Activated CD4-positive, alpha-beta T cell treated with anti-CD3 and anti-CD28 coated beads for 36 hours (primary cell): ENCODE data around the gene PLEKHG5. TPM values are rescaled to one million over a fixed set of nuclear protein-coding genes. Genes with fewer than 3 reads are reported as not detected.

ENCODE experiments used
- ATAC-seq: fragments of 200-7000 bp; cut with Tn5 transposase; one replicate; pipeline ENCODE4 v1.10.0; 2021; ENCODE audit warnings: mild to moderate bottlenecking, moderate library complexity
- CTCF ChIA-PET: fragments of 350-600 bp; sonication (Branson Sonifier 250); formaldehyde crosslinking; loops from one replicate; lab custom pipeline; 2021; ENCODE audit warnings: antibody characterized with exemption; lab: Charles Lee
- POLR2A ChIA-PET: fragments of 350-600 bp; sonication (Branson Sonifier 250); formaldehyde crosslinking; loops from one replicate; lab custom pipeline; 2021; ENCODE audit warnings: antibody characterized with exemption, inconsistent platforms; lab: Charles Lee
- DNase-seq: peaks from one replicate; pipeline ENCODE4 v3.0.0-alpha.2; 2020
- H3K27ac Mint-ChIP-seq: one replicate; pipeline ENCODE4 v1.8.0; 2021; ENCODE audit warnings: mixed read lengths
- H3K27me3 Mint-ChIP-seq: one replicate; pipeline ENCODE4 v1.8.0; 2021; ENCODE audit warnings: mixed read lengths
- H3K36me3 Mint-ChIP-seq: one replicate; pipeline ENCODE4 v1.8.0; 2021; ENCODE audit warnings: low read depth, mixed read lengths
- H3K4me1 Mint-ChIP-seq: one replicate; pipeline ENCODE4 v1.8.0; 2021; ENCODE audit warnings: mixed read lengths
- H3K4me3 Mint-ChIP-seq: one replicate; pipeline ENCODE4 v1.8.0; 2021; ENCODE audit warnings: mild to moderate bottlenecking, moderate library complexity, mixed read lengths
- H3K9me3 Mint-ChIP-seq: one replicate; pipeline ENCODE4 v1.8.0; 2021; ENCODE audit warnings: low read depth, mixed read lengths
- intact Hi-C, 2 experiments: fragments of 100-400 bp; cut with DNase I in 1 of 2; cut with micrococcal nuclease in 1 of 2; formaldehyde crosslinking; loops; one replicate each; pipeline versions ENCODE4 v1.14.2 to v1.15.1; 2022 to 2024; cut with DNase I, micrococcal nuclease
- total RNA-seq, 2 experiments: library from RNA; stranded (reverse); gene quantifications; one replicate each; pipeline ENCODE4 v1.2.3, GENCODE V29; 2021

PLEKHG5 gene, protein sequence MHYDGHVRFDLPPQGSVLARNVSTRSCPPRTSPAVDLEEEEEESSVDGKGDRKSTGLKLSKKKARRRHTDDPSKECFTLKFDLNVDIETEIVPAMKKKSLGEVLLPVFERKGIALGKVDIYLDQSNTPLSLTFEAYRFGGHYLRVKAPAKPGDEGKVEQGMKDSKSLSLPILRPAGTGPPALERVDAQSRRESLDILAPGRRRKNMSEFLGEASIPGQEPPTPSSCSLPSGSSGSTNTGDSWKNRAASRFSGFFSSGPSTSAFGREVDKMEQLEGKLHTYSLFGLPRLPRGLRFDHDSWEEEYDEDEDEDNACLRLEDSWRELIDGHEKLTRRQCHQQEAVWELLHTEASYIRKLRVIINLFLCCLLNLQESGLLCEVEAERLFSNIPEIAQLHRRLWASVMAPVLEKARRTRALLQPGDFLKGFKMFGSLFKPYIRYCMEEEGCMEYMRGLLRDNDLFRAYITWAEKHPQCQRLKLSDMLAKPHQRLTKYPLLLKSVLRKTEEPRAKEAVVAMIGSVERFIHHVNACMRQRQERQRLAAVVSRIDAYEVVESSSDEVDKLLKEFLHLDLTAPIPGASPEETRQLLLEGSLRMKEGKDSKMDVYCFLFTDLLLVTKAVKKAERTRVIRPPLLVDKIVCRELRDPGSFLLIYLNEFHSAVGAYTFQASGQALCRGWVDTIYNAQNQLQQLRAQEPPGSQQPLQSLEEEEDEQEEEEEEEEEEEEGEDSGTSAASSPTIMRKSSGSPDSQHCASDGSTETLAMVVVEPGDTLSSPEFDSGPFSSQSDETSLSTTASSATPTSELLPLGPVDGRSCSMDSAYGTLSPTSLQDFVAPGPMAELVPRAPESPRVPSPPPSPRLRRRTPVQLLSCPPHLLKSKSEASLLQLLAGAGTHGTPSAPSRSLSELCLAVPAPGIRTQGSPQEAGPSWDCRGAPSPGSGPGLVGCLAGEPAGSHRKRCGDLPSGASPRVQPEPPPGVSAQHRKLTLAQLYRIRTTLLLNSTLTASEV
- total RNA-seq, result 1 to 10 TPM in 1 of 2 experiments, under 1 TPM in 1; 0.76 to 1.1 TPM

DNA sequence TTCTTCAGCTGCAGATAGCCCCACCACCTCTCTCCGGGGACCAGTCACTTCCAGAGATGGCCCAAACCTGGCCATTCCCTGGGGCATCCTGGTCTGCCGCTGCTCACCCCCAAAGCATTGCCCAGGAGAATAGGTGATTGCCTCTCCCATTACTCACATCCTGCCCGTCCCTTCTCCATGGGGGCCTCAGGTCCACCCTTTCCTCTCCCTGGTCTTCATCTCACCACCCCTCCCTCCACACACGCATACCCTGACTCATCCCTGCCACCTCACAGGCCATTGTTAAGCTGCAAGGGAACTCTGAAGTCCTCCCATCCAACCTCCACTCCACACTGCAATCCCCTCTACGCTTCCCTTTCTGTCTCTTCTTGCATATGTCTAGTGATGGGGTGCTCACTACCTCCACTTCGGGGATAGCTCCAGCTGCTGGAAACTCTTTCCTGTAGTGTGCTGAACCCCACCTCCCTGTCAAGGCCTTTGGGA lies at the start of gene PLEKHG5:
PLEKHG5 (minus strand) TSS at position 188 of the 483 bp plus-strand sequence. CDS start 14,096 bp downstream, outside the sequence.
- Mint-ChIP-seq H3K27me3 (peaks cover 3% of the 10 kb centered on the region), H3K36me3 (no peaks in the 10 kb centered on the region), H3K27ac (peak within 1 kb of the TSS; percentile 35), H3K4me1 (peaks cover 12% of the 10 kb centered on the region), H3K9me3 (no peaks in the 10 kb centered on the region), H3K4me3 (peak within 1 kb of the TSS; percentile 74)
- POLR2A ChIA-PET, result no interaction called here
- ATAC-seq (no peak), DNase-seq (peak; percentile 41)
- intact Hi-C loops, result no loop called here
- CTCF ChIA-PET, result interaction anchor here (0.6 to 2.6 kb wide), 7 partner anchors 28 to 1336 kb away, joined by 3 to 10 read pairs (median 4); no protein-coding TSS in a partner anchor

DNA sequence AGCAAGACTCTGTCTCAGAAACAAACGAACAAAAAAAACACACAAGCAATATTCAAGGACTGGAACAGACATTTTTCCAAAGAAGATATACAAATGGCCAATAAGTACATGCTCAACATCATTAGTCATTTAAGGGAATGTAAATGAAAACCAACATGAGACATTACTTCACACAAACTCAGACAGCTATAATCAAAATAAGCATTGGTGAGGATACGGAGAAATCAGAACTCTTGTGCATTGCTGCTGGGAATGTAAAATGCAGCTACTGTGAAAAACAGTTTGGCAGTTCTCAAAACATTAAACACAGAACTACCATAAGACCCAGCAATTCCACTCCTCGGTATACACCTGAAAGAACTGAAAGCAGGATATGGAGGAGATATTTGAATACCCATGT lies 47.5 kb upstream of the PLEKHG5 start:
- H3K36me3 Mint-ChIP-seq, result peaks cover 27% of the 10 kb centered on the region
- CTCF ChIA-PET, result interaction anchor here (1.5 kb wide), 1 partner anchor 10 kb away, joined by 3 read pairs; no protein-coding TSS in a partner anchor
- H3K27ac Mint-ChIP-seq, result no peak overlapping the region
- no peaks in the 10 kb centered on the region for H3K27me3 Mint-ChIP-seq
- no peak for ATAC-seq
- no peaks in the 10 kb centered on the region for H3K4me1 Mint-ChIP-seq
- H3K4me3 Mint-ChIP-seq, result no peak overlapping the region
- POLR2A ChIA-PET, result no interaction called here
- H3K9me3 Mint-ChIP-seq, result no peaks in the 10 kb centered on the region
- no peak for DNase-seq
- intact Hi-C loops, result no loop called here

DNA sequence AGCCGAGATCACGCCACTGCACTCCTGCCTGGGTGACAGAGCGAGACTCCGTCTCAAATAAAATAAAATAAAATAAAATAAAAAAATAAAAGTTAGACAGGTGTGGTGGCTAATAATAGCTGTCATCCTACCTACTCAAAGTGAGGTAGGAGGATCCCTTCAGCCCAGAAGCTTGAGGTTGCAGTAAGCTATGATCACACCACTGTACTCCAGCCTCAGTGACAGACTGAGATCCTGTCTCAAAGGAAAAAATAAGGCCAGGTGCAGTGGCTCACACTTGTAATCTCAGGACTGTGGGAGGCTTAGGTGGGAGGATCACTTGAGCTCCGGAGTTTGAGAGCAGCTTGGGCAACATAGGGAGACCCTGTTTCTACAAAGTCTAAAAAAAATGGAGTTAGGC lies 44.8 kb upstream of the PLEKHG5 start:
- intact Hi-C loops, result no loop called here
- ChIA-PET CTCF (interaction anchor here (3.3 kb wide), 1 partner anchor 17 kb away, joined by 21 read pairs; the partner anchor contains the start of genes NOL9 and TAS1R1), POLR2A (interaction anchor here (0.6 kb wide), 1 partner anchor 104 kb away, joined by 4 read pairs; no protein-coding TSS in a partner anchor)
- DNase-seq (no peak), ATAC-seq (no peak)
- Mint-ChIP-seq H3K27ac (no peak overlapping the region), H3K9me3 (no peaks in the 10 kb centered on the region), H3K4me1 (no peaks in the 10 kb centered on the region), H3K36me3 (peaks cover 40% of the 10 kb centered on the region), H3K27me3 (no peaks in the 10 kb centered on the region), H3K4me3 (no peak overlapping the region)

DNA sequence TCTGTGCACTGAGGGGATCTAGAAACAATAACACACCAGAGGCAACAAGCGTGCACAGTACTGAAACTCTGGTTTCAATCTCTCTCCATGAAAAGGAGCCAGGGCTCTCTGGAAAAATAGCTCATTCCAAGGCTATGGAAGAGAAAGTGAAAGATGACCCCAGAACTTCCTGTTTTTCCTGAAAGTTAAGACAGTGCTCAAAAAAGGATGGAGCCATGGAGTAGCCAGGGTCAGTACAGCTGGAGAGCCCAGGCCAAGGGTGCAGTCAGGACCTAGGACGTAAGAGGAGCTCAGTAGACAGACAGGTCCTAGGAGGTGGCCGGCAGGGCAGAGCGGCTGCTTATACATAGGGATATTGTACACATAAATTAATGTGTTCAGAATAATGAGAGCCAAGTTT lies 43.7 kb upstream of the PLEKHG5 start:
- peaks cover 46% of the 10 kb centered on the region for H3K36me3 Mint-ChIP-seq
- DNase-seq (no peak), ATAC-seq (no peak)
- POLR2A ChIA-PET, result no interaction called here
- H3K27me3 Mint-ChIP-seq, result no peaks in the 10 kb centered on the region
- no peak overlapping the region for H3K27ac Mint-ChIP-seq
- H3K4me3 Mint-ChIP-seq, result no peak overlapping the region
- intact Hi-C loops, result no loop called here
- H3K4me1 Mint-ChIP-seq, result no peaks in the 10 kb centered on the region
- H3K9me3 Mint-ChIP-seq, result no peaks in the 10 kb centered on the region
- CTCF ChIA-PET, result interaction anchor here (3.3 kb wide), 1 partner anchor 18 kb away, joined by 21 read pairs; the partner anchor contains the start of genes NOL9 and TAS1R1

DNA sequence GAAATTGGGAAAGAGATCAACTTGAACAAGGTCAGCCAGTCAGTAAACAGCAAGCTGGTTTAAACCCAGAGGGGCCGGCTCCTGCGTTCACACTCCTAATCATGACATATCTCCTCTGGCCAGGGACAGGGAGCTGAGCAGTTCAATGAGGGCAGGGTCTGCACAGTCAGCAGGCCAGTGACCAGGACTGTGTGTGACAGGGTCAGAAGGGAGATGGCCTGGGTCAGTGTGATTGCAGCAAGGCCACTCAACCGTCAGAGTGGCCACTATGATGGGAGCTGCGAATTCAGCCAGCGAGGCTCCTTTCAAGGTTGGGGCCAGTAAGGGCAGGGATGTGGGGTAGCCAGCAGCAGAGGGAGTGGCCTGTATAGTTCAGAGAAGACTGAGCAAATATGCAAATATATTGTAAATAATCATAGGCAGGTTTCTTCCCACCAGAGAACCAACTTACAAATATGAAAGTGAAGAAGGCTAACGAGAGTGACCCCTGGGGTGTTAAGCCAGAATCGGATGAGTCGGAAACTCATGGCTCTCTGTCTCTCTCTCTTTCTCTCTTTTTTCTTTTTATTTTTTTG lies 42.9 kb upstream of the PLEKHG5 start:
- no peaks in the 10 kb centered on the region for H3K4me1 Mint-ChIP-seq

DNA sequence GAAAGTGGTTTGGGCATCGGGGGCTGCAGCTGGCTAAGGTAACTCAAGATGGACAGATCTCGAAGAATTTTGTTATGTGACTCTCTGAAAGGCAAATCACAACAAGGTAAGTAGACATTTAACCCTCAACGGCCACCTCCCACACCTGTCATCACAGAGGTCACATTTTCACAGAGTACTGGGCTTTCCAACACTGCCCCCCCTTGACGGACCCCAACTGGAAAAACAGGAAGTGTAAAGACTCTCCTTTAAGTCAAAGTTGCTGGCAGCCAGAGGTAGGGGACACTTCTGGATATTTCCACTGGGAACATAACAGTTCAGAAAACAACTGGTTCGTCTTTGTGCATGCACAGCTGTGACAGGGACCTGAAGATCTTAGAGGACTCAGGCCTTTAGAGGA lies 40.5 kb upstream of the PLEKHG5 start:
- Mint-ChIP-seq H3K27ac (no peak overlapping the region), H3K4me3 (no peak overlapping the region), H3K4me1 (no peaks in the 10 kb centered on the region), H3K9me3 (no peaks in the 10 kb centered on the region), H3K36me3 (peaks cover 41% of the 10 kb centered on the region), H3K27me3 (no peaks in the 10 kb centered on the region)
- ChIA-PET POLR2A (no interaction called here), CTCF (interaction anchor here (0.6 to 0.7 kb wide), 3 partner anchors 9 to 190 kb away, joined by 3 read pairs; no protein-coding TSS in a partner anchor)
- DNase-seq, result no peak
- intact Hi-C loops, result no loop called here
- no peak for ATAC-seq

More for the DNA sequence above, 42.9 kb upstream of the PLEKHG5 start:
- no peak overlapping the region for H3K4me3 Mint-ChIP-seq
- H3K36me3 Mint-ChIP-seq, result peaks cover 42% of the 10 kb centered on the region
- no peaks in the 10 kb centered on the region for H3K27me3 Mint-ChIP-seq
- H3K9me3 Mint-ChIP-seq, result no peaks in the 10 kb centered on the region
- intact Hi-C loops, result no loop called here
- POLR2A ChIA-PET, result no interaction called here
- H3K27ac Mint-ChIP-seq, result peak overlapping the region; percentile 19
- ATAC-seq (no peak), DNase-seq (no peak)
- CTCF ChIA-PET, result interaction anchor here (0.6 kb wide), 1 partner anchor 11 kb away, joined by 3 read pairs; no protein-coding TSS in a partner anchor

DNA sequence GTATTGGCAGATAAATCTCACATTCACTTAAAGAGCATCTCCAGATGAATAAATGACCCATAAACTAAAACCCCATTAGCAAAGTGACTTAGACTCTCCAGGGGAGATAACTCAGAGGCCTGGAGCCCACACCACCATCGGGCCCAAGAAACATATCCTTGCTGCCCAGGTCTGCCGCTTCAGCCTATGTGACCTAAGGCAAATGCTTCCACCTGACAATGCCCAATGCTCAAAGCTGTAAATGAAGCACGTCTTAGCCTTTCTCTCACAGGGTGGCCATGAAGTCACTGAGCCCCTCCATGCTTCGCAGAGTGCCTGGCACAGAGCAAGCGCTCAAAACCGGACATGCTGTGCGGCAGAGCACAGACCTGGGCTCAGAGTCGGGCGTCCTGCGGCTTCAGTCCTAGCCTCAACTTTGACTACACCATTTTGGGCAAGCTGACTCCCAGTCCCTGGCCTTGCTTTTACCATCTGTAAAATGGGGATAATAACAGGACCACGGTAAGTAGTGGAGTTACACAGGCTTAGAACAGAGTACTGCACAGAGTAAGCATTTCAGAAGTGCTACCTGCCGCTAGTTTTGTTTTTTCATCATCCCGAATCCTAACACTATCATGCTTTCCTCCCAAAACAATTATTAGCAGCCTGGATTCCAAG lies 39.2 kb upstream of the PLEKHG5 start:
- no peaks in the 10 kb centered on the region for H3K27me3 Mint-ChIP-seq
- DNase-seq (no peak), ATAC-seq (no peak)
- H3K4me3 Mint-ChIP-seq, result no peak overlapping the region
- POLR2A ChIA-PET, result no interaction called here
- no peaks in the 10 kb centered on the region for H3K4me1 Mint-ChIP-seq
- H3K9me3 Mint-ChIP-seq, result no peaks in the 10 kb centered on the region
- intact Hi-C loops, result no loop called here
- H3K27ac Mint-ChIP-seq, result no peak overlapping the region
- peaks cover 51% of the 10 kb centered on the region for H3K36me3 Mint-ChIP-seq
- CTCF ChIA-PET, result no interaction called here

DNA sequence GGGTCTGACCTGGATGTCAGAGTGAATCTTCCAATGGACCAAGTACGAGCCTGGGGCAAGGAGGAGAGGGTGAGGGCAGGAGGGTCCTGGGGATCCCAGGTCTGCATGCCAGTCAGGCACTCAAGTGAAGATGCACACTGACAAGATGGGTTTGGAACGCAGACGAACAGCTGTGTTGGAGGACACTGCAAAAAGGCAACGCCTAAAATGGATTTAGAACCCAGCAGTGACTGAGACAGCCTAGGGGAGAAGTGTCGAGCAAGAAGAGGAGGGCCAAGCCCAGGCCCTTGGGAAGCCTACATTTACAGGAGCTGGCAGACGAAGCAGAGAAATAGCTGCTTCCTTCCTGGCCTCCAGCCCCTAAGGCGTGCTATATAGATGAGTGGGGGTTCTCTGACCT lies 37.0 kb upstream of the PLEKHG5 start:
- Mint-ChIP-seq H3K27ac (no peak overlapping the region), H3K4me3 (no peak overlapping the region), H3K27me3 (no peaks in the 10 kb centered on the region), H3K36me3 (peaks cover 49% of the 10 kb centered on the region), H3K9me3 (no peaks in the 10 kb centered on the region), H3K4me1 (no peaks in the 10 kb centered on the region)
- POLR2A ChIA-PET, result no interaction called here
- CTCF ChIA-PET, result interaction anchor here (0.9 to 2.5 kb wide), 2 partner anchors 10 to 26 kb away, joined by 3 to 5 read pairs; partner anchors contain the start of genes NOL9 and TAS1R1
- intact Hi-C loops, result no loop called here
- DNase-seq, result no peak
- ATAC-seq, result no peak

DNA sequence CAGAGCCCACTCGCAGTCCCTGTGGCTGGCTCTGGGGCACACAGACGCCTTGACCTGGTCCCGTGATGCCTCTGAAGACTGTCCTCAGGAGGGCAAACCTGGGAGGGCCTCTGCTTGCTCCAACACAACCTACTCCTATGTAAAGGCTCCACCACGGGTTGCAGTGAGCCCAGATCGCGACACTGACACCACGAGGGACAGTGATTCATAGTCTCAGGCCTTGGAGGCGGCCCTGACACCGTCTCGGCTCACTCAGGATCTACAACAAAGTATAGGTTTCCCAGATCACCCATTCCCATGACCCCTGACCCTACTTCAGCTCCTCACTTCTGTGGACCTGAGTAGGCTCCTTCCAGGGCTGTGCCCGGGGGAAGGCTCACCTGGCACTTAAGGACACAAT lies 34.8 kb upstream of the PLEKHG5 start:
- Mint-ChIP-seq H3K4me1 (no peaks in the 10 kb centered on the region), H3K9me3 (no peaks in the 10 kb centered on the region), H3K36me3 (peaks cover 30% of the 10 kb centered on the region), H3K4me3 (no peak overlapping the region), H3K27me3 (no peaks in the 10 kb centered on the region), H3K27ac (no peak overlapping the region)
- ATAC-seq (no peak), DNase-seq (no peak)
- intact Hi-C loops, result no loop called here
- ChIA-PET CTCF (no interaction called here), POLR2A (no interaction called here)

DNA sequence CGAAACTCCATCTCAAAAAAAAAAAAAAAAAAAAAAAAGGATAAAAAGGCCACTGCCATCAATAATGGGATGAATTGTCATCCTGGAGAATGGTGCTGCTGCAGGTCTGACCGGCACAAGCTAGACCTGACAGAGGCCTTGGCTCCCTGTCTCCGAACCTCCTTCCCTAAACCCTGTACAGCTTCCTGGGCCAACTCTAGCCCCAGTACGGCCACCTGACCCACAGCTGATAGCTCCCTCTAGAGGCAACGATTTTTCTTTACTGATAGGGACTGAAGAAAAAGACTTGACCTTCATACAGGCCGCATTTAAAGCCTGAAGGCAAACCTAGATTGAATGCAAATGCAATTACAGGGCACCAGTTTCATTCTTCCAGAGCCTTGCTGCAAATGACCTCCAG lies 32.1 kb upstream of the PLEKHG5 start:
- intact Hi-C loops, result loop anchor here in 1 of 2 experiments (2.0 kb wide), 1 partner anchor 37 kb away; no protein-coding TSS in a partner anchor
- no peak for ATAC-seq
- Mint-ChIP-seq H3K27ac (no peak overlapping the region), H3K9me3 (no peaks in the 10 kb centered on the region), H3K4me3 (no peak overlapping the region), H3K4me1 (no peaks in the 10 kb centered on the region), H3K36me3 (peaks cover 21% of the 10 kb centered on the region), H3K27me3 (no peaks in the 10 kb centered on the region)
- DNase-seq, result no peak
- ChIA-PET CTCF (interaction anchor here (0.8 to 1.2 kb wide), 3 partner anchors 8 to 30 kb away, joined by 3 read pairs; no protein-coding TSS in a partner anchor), POLR2A (no interaction called here)
